ENCODE data around the gene COX14.
"Not testable (repeated sequence)": the region's sequence is repeated elsewhere in the genome, so short reads cannot be mapped to it uniquely, and the experiment has no call there.

Gene COX14

GRCh38 chr12:50110762-50111351 lies 1.2 kb upstream of the COX14 start:
- DNase-seq, result no peak

DNA sequence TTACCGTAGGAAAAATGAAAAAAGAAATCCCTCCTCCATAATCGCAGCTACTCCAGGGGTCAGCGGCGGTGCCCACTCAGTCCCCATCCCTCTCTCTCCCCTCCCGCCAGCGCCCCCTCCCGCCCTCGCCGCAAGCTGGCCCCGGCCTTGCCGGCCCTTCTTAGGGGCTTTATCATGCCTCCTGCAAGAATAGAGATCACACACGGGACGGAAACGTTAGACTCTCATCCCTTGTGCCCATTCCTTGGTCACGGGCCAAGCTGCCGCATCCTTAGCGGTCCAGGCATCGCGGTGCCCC lies 692 bp upstream of the COX14 start:
- no peak for DNase-seq

- DNase-seq, result no peak
These were observed 601 bp downstream of the COX14 start for GRCh38 chr12:50112456-50113218.

GRCh38 chr12:50117057-50117622 lies 5.1 kb downstream of the COX14 start:
- no peak for DNase-seq

- no peak for DNase-seq
These were observed 7.4 kb downstream of the COX14 start for GRCh38 chr12:50119387-50119786.

DNA sequence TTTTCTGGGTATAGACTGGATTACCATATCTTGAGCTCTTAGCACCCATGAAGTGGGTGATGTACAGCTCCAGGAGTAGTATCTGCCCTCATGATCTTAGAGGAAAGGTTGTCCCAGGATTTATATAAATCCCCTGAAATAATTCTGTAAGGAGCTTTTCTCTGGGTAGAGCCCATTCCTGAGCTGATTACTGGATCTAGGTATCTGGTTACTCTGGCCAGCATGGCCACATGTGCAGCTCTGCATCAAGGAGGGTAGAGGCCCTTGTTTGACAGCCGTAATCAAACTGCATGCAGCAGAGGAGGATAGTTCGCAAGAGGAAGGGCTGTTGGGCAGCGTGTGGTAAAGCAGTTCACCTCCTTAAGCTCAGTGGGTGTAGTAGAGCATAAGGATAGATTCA lies 8.5 kb downstream of the COX14 start:
- DNase-seq, result no peak

DNA sequence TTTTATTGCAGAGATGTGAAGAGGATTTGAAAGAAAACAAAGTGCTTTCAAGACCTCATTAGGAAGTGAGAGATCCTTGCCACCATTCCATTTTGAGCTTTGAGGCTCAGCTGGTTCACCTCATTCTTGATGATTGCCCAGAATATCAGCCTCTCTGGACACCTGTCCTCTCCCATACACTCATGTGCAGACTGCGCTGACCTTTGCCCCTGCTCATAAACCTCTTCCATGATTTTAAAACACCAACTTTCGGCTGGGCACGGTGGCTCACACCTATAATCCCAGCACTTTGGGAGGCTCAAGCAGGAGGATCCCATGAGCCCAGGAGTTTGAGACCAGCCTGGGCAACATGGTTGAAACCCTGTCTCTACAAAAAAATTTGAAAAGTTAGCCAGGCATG lies 8.9 kb downstream of the COX14 start:
- no peak for DNase-seq

GRCh38 chr12:50121641-50122040 lies 9.6 kb downstream of the COX14 start:
- no peak for DNase-seq

GRCh38 chr12:50123203-50123602 lies 11.2 kb downstream of the COX14 start:
- no peak for DNase-seq

DNA sequence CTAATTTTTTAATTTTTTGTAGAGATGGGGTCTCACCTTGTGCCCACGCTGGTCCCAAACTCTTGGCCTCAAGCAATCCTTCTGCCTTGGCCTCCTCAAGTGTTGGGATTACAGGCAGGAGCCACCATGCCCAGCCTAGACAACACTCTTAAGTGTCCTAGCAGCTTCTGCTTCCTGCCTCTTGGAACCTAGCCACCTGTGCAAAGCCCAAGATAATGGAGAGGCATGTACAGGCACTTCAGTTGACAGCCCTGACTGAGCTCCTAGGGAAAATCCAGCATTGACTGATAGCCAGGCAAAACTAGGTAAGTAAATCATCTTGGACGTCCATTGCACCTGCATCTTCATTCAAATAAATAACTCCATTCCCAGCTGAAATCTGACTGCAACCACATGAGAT lies 15.5 kb downstream of the COX14 start:
- no peak for DNase-seq

DNA sequence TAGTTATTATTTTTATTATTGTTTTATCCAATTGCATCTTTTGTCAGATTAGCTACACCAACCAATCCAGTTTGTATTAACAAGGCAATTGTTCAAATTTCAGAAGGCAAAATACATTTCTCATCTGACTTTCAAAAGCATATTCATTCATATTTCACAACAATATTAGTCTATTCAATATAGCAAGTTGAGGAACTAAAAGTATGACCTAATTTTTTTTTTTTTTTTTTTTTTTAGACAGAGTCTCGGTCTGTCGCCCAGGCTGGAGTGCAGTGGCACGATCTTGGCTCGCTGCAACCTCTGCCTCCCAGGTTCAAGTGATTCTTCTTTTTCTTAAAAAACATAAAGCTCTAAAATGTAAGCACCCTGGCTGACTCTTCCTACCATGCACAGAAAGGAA lies 17.3 kb downstream of the COX14 start:
- no peak for DNase-seq

DNA sequence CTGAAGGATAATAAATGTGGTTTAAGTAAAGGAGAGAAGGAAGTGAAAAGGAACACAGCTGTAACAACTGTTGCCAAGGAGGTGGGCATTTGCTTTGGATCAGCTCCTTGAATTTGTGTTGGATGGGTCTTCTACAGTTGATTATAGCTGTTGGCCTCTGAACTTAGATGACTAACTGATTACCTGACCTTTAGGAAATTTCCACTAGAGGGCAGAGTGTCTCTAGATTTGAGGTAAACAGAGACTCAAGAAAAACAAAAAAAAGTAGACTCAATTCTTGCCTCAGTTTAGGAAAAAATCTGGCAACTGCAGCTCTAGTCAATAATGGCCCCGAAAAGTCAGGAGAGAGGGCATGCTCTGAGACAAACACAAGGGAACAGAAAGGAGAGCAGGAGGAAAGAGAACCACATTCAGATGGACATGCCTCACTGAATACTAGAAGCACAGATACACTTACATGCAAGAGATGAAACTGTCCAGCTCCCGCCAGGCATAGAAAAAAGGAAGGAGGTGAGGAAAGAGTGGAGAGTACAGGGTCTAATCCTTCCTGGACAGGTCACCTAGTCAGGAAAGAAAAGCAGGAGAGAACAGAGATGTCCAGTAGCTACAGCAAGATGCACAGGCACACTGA lies 20.6 kb downstream of the COX14 start:
- no peak for DNase-seq

- no peak for DNase-seq
These were observed 31.0 kb downstream of the COX14 start for GRCh38 chr12:50142993-50143392.

GRCh38 chr12:50145439-50145838 lies 33.4 kb downstream of the COX14 start:
- DNase-seq, result no peak

DNA sequence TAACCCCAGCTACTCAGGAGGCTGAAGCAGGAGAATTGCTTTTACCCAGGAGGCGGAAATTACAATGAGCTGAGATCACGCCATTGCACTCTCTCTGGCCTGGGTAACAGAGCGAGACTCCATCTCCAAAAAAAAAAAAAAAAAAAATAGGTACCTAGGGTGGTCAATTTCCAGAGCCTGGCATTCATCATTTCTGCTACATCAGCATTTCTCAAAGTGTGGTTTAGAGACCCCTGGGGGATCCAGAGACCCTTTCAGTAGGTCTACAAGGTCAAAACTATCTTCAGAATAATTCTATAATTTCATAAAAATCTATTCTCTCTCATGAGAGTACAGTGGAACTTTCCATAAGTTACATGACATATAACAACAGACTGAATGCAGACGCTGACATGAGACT lies 35.2 kb downstream of the COX14 start:
- DNase-seq, result no peak

DNA sequence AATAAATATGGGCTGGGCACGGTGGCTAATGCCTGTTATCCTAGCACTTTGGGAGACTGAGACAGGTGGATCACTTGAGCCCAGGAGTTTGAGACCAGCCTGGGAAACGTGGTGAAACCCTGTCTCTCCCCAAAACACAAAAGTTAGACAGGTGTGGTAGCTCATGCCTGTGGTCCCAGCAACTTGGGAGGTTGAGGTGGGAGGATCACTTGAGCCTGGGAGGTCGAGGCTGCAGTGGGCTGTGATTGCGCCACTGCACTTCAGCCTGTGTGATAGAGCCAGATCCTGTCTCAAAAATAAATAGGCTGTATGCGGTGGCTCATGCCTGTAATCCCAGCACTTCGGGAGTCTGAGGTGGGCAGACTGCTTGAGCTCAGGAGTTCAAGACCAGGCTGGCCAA lies 36.0 kb downstream of the COX14 start:
- not testable (repeated sequence) for DNase-seq

GRCh38 chr12:50149311-50149710 lies 37.3 kb downstream of the COX14 start:
- DNase-seq, result no peak

DNA sequence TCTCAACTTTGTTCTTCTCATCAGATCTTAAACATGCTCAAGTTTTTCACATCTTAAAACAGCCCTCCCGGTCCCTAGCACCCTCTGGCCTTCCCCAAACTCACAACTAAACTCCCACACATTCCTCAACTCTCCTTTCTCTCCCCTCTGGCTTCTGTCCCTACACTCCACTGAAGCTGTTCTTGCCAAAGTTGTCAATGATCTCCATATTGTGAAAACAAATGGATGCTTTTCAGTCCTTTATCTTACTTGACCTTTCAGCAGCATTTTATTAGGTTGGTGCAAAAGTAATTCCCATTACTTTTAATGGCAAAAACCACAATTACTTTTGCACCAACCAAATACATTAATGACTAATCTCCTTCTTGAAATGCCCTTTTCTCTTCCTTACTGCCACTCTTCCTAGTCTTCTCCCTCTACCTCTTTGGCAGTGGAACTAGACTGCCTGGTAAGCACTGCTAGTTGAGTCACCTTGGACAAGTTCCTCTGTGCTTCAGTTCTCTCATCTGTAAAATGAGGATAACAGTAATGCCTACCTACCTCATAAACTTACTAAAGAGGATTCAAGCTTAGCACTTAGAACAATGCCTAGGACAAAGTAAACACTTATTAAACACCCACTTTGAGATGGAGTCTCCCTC lies 39.1 kb downstream of the COX14 start:
- DNase-seq, result no peak

DNA sequence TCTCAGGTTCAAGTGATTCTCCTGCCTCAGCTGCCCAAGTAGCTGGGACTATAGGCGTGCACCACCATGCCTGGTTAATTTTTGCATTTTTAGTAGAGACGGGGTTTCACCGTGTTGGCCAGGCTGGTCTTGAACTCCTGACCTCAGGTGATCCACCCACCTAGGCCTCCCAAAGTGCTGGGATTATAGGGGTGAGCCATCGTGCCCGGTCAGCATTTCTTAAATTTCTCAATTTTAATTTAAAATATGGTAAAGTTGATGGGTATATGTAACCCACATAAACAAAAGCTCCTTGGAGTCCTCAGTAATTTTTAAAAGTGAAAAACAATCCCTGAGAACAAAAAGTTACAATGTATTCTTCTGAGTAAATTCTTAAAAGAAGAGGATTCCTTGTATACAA lies 42.9 kb downstream of the COX14 start:
- not testable (repeated sequence) for DNase-seq

GRCh38 chr12:50156641-50157040 lies 44.6 kb downstream of the COX14 start:
- DNase-seq, result no peak

DNA sequence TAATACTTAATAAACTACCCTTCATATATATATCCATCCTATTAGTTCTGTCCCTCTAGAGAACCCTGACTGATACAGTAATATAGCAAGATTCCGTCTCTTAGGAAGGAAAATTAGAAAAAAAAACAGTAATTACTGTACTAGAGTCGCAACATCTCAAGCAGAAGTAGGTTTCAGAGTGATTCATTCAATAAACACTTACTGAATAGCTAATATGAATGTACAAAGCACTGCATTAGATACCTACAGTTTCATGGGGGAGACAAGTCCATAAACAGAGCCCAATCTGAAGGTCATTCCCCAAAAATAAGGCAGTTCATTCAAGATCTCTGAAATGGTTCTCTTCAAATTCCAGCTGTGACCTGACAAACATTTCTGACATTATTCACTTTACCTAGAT lies 45.2 kb downstream of the COX14 start:
- DNase-seq, result no peak

DNA sequence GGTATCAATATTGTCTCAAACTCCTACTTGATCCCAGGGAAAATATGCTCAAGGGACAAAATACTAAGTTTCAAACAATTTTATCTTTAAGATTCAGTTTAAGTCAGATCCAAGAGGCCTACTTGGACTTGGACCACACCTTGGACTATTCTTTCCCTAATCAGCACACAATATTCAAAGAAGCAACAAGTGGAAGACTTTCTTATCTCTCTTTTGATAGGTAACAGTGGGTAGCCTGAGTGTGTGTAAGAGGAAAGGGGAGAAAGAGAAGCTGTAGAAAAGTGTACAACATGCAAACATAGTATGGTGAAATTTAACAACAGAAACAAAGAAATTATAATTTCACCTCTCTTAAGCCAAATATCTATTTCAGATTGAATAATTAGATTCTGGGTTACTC lies 48.6 kb downstream of the COX14 start:
- no peak for DNase-seq

- no peak for DNase-seq
These were observed 50.2 kb downstream of the COX14 start for GRCh38 chr12:50162230-50162629.

DNA sequence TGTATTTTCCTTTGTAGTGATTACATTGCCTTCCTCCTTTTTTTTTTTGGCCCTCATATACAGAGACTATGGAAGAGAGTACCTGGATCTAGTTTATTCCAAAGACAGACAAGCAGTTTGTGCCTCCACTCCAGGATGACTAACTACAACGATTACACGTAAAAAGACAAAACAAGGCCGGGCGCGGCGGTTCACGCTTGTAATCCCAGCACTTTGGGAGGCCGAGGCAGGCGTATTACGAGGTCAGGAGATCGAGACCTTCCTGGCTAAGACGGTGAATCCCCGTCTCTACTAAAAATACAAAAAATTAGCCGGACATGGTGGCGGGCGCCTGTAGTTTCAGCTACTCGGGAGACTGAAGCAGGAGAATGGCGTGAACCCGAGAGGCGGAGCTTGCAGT lies 52.9 kb downstream of the COX14 start:
- DNase-seq, result no peak

Data from 8988T (cell line).